ENCODE results near the gene ZNF471. TPM values are rescaled to one million over a fixed set of nuclear protein-coding genes. Genes with fewer than 3 reads are reported as not detected.

The ZNF471 gene
- total and polyA plus RNA-seq, 7 experiments from 2014 or later: 0.22 to 2.3 (median 1.6) TPM

DNA sequence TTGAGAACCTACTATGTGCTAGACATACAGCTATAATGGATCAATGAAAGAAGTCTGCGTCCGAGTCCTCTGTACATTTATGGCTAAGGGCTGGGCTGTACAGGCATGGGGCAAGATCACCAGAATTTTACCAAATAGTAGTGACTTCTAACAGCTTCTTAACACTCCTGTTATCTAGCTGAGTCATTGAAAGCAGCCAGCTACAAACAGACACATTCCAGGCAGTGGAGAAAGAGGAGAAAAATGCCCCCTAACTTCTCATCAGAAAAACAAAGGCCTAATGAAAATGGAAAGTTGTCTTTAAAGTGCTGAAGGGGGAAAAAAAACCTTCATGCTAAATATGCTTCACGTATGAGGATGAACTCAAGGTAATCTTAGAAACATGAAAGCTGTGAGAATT is 16.3 kb upstream of the ZNF471 start:
- intact Hi-C loops (cut with micrococcal nuclease): no loop called here
- peaks cover 28 to 98% (median 73%) of the 10 kb centered on the region in 11 donors for H3K9me3 Mint-ChIP-seq
- H3K36me3 Mint-ChIP-seq: peaks cover 0 to 77% (median 37%) of the 10 kb centered on the region in 5 donors
- DNase-seq: no peak
- H3K4me1 ChIP-seq (ENCODE audit: control insufficient read depth in 2 of 2, insufficient read depth in 2 of 2, low read length in 2 of 2): no peaks in the 10 kb centered on the region
- H3K27ac ChIP-seq (ENCODE audit: low read depth, low read length): no peak overlapping the region
- no peaks in the 10 kb centered on the region for H3K36me3 ChIP-seq (ENCODE audit: control insufficient read depth in 2 of 3, insufficient read depth in 3 of 3, low read length in 3 of 3)
- ATAC-seq: no peak
- H3K27me3 ChIP-seq (ENCODE audit: control insufficient read depth in 2 of 2, insufficient read depth in 2 of 2, low read length in 2 of 2): no peaks in the 10 kb centered on the region
- CTCF ChIA-PET: no interaction called here
- peaks cover 0 to 3% (median 0%) of the 10 kb centered on the region in 5 donors for H3K27me3 Mint-ChIP-seq
- POLR2A ChIA-PET: no interaction called here
- H3K4me3 ChIP-seq (ENCODE audit: low read length): no peak overlapping the region
- no peaks in the 10 kb centered on the region for H3K4me1 Mint-ChIP-seq
- no peak overlapping the region for H3K27ac Mint-ChIP-seq
- H3K9me3 ChIP-seq (ENCODE audit: control insufficient read depth in 2 of 3, low read length in 3 of 3): peaks cover 0 to 50% (median 4%) of the 10 kb centered on the region in 3 experiments
- no peak overlapping the region for H3K4me3 Mint-ChIP-seq

DNA sequence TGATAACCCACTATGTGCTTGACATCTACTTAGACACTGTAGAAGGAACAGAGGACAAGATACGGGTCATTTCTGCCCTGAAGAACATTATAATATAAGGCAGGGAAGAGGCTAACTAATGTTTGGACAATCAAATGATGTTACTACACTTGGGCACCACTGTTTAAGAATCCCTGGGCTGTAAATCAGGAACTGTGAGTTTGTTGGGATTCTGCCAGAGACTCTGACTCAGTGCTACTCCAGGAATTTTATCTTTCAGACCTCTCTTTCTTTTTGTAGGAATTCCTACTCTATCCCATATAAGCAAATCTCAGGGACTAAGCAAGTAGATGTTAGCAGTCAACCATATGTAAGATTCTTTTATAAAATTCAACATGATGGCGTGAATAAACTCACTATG is 3.1 kb upstream of the ZNF471 start:
- intact Hi-C loops (cut with micrococcal nuclease): no loop called here
- peaks cover 0 to 42% (median 8%) of the 10 kb centered on the region in 3 experiments for H3K9me3 ChIP-seq (ENCODE audit: control insufficient read depth in 2 of 3, low read length in 3 of 3)
- H3K27ac ChIP-seq (ENCODE audit: low read depth, low read length): no peak overlapping the region
- Mint-ChIP-seq H3K36me3 (peaks cover 0 to 36% (median 23%) of the 10 kb centered on the region in 5 donors), H3K4me1 (peaks cover 0 to 10% (median 6%) of the 10 kb centered on the region in 7 donors), H3K4me3 (no peak overlapping the region), H3K27me3 (peaks cover 0 to 18% (median 0%) of the 10 kb centered on the region in 5 donors), H3K27ac (no peak overlapping the region), H3K9me3 (peaks cover 0 to 72% (median 36%) of the 10 kb centered on the region in 11 donors)
- no peak for ATAC-seq
- peaks cover 0 to 5% of the 10 kb centered on the region in 2 donors for H3K4me1 ChIP-seq (ENCODE audit: control insufficient read depth in 2 of 2, insufficient read depth in 2 of 2, low read length in 2 of 2)
- POLR2A ChIA-PET: no interaction called here
- no peaks in the 10 kb centered on the region for H3K36me3 ChIP-seq (ENCODE audit: control insufficient read depth in 2 of 3, insufficient read depth in 3 of 3, low read length in 3 of 3)
- no peak for DNase-seq
- H3K4me3 ChIP-seq (ENCODE audit: low read length): no peak overlapping the region
- CTCF ChIA-PET: no interaction called here
- H3K27me3 ChIP-seq (ENCODE audit: control insufficient read depth in 2 of 2, insufficient read depth in 2 of 2, low read length in 2 of 2): no peaks in the 10 kb centered on the region

- no peak overlapping the region for H3K27ac Mint-ChIP-seq
- no peak for ATAC-seq
- Histone ChIP-seq H3K27ac (ENCODE audit: low read depth, low read length) (peak overlapping the region; percentile 85), H3K4me3 (ENCODE audit: low read length) (peak overlapping the region; percentile 42), H3K4me1 (ENCODE audit: control insufficient read depth in 2 of 2, insufficient read depth in 2 of 2, low read length in 2 of 2) (peaks cover 0 to 5% of the 10 kb centered on the region in 2 donors), H3K9me3 (ENCODE audit: control insufficient read depth in 2 of 3, low read length in 3 of 3) (peaks cover 0 to 37% (median 8%) of the 10 kb centered on the region in 3 experiments), H3K36me3 (ENCODE audit: control insufficient read depth in 2 of 3, insufficient read depth in 3 of 3, low read length in 3 of 3) (no peaks in the 10 kb centered on the region), H3K27me3 (ENCODE audit: control insufficient read depth in 2 of 2, insufficient read depth in 2 of 2, low read length in 2 of 2) (no peaks in the 10 kb centered on the region)
- POLR2A ChIA-PET: interaction anchor here (0.7 kb wide), 1 partner anchor 1675 kb away, joined by 3 read pairs; the partner anchor contains the start of gene ZNF274
- no peak overlapping the region for H3K4me3 Mint-ChIP-seq
- CTCF ChIA-PET: no interaction called here
- H3K27me3 Mint-ChIP-seq: peaks cover 0 to 13% (median 0%) of the 10 kb centered on the region in 5 donors
- intact Hi-C loops (cut with micrococcal nuclease): loop anchor here in 1 of 2 donors (1.0 kb wide), 1 partner anchor 105 kb away; no protein-coding TSS in a partner anchor
- H3K9me3 Mint-ChIP-seq: peaks cover 8 to 56% (median 17%) of the 10 kb centered on the region in 11 donors
- peaks cover 0 to 10% (median 6%) of the 10 kb centered on the region in 7 donors for H3K4me1 Mint-ChIP-seq
- H3K36me3 Mint-ChIP-seq: peaks cover 0 to 17% (median 8%) of the 10 kb centered on the region in 5 donors
- DNase-seq: no peak
Measured at GRCh38 chr19:56508290-56508778, 679 bp downstream of the ZNF471 start.

DNA sequence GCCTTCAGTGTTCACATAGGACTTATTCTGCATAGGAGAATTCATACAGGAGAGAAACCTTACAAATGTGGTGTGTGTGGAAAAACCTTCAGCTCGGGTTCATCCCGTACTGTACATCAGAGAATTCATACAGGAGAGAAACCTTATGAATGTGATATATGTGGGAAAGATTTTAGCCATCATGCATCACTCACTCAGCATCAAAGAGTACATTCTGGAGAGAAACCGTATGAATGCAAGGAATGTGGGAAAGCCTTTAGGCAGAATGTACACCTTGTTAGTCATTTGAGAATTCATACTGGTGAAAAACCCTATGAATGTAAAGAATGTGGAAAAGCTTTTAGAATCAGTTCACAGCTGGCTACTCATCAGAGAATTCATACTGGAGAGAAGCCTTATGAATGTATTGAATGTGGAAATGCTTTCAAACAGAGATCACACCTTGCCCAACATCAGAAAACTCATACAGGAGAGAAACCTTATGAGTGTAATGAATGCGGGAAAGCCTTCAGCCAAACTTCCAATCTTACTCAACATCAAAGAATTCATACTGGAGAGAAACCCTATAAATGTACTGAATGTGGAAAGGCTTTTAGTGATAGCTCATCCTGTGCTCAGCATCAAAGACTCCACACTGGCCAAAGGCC is 17.7 kb downstream of the ZNF471 start:
- H3K9me3 Mint-ChIP-seq: peaks cover 18 to 100% (median 73%) of the 10 kb centered on the region in 11 donors
- Histone ChIP-seq H3K36me3 (ENCODE audit: control insufficient read depth in 2 of 3, insufficient read depth in 3 of 3, low read length in 3 of 3) (no peaks in the 10 kb centered on the region), H3K27ac (ENCODE audit: low read depth, low read length) (no peak overlapping the region), H3K4me3 (ENCODE audit: low read length) (no peak overlapping the region), H3K4me1 (ENCODE audit: control insufficient read depth in 2 of 2, insufficient read depth in 2 of 2, low read length in 2 of 2) (no peaks in the 10 kb centered on the region), H3K27me3 (ENCODE audit: control insufficient read depth in 2 of 2, insufficient read depth in 2 of 2, low read length in 2 of 2) (no peaks in the 10 kb centered on the region), H3K9me3 (ENCODE audit: control insufficient read depth in 2 of 3, low read length in 3 of 3) (peaks cover 10 to 98% (median 30%) of the 10 kb centered on the region in 3 experiments)
- H3K4me1 Mint-ChIP-seq: no peaks in the 10 kb centered on the region
- H3K27me3 Mint-ChIP-seq: peaks cover 0 to 5% (median 0%) of the 10 kb centered on the region in 5 donors
- intact Hi-C loops (cut with micrococcal nuclease): no loop called here
- H3K4me3 Mint-ChIP-seq: no peak overlapping the region
- DNase-seq (no peak), ATAC-seq (no peak)
- H3K27ac Mint-ChIP-seq: no peak overlapping the region
- peaks cover 3 to 53% (median 35%) of the 10 kb centered on the region in 5 donors for H3K36me3 Mint-ChIP-seq
- ChIA-PET POLR2A (no interaction called here), CTCF (no interaction called here)

- H3K9me3 ChIP-seq (ENCODE audit: control insufficient read depth in 2 of 3, low read length in 3 of 3): peaks cover 0 to 64% (median 14%) of the 10 kb centered on the region in 3 experiments
- POLR2A ChIA-PET: no interaction called here
- peaks cover 0 to 4% (median 0%) of the 10 kb centered on the region in 5 donors for H3K27me3 Mint-ChIP-seq
Measured at GRCh38 chr19:56537442-56537841, 29.8 kb downstream of the ZNF471 start.

GRCh38 chr19:56538254-56538760 is 30.7 kb downstream of the ZNF471 start:
- peak overlapping the region; percentile 87 for H3K4me3 ChIP-seq (ENCODE audit: low read length)
- Mint-ChIP-seq H3K36me3 (peaks cover 31 to 58% (median 39%) of the 10 kb centered on the region in 5 donors), H3K27me3 (peaks cover 0 to 4% (median 0%) of the 10 kb centered on the region in 5 donors), H3K27ac (peak overlapping the region; percentile 90 to 97 (median 94)), H3K4me1 (peaks cover 13 to 27% (median 21%) of the 10 kb centered on the region in 7 donors), H3K9me3 (peaks cover 18 to 93% (median 51%) of the 10 kb centered on the region in 11 donors), H3K4me3 (peak overlapping the region; percentile 88 to 95 (median 93))
- no peaks in the 10 kb centered on the region for H3K27me3 ChIP-seq (ENCODE audit: control insufficient read depth in 2 of 2, insufficient read depth in 2 of 2, low read length in 2 of 2)
- intact Hi-C loops (cut with micrococcal nuclease): loop anchor here (1.0 to 5.0 kb wide), 11 partner anchors 29 to 1144 kb away; partner anchors contain the start of genes ZNF470 (in 2 of the 2), ZNF71 (in 2 of the 2), ZNF444 (in 1 of the 2) and ZNF460 (in 1 of the 2)
- ATAC-seq (peak; percentile 94), DNase-seq (peak; percentile 84 to 94 (median 89))
- H3K4me1 ChIP-seq (ENCODE audit: control insufficient read depth in 2 of 2, insufficient read depth in 2 of 2, low read length in 2 of 2): peaks cover 5% of the 10 kb centered on the region in 2 donors
- CTCF ChIA-PET: no interaction called here
- peaks cover 0 to 10% (median 0%) of the 10 kb centered on the region in 3 experiments for H3K36me3 ChIP-seq (ENCODE audit: control insufficient read depth in 2 of 3, insufficient read depth in 3 of 3, low read length in 3 of 3)
- peak overlapping the region; percentile 83 for H3K27ac ChIP-seq (ENCODE audit: low read depth, low read length)
- POLR2A ChIA-PET: interaction anchor here (1.6 kb wide), 1 partner anchor 29 kb away, joined by 4 read pairs; the partner anchor contains the start of gene ZNF470
- H3K9me3 ChIP-seq (ENCODE audit: control insufficient read depth in 2 of 3, low read length in 3 of 3): peaks cover 0 to 63% (median 14%) of the 10 kb centered on the region in 3 experiments

More at GRCh38 chr19:56537442-56537841, 29.8 kb downstream of the ZNF471 start:
- CTCF ChIA-PET: no interaction called here
- H3K4me1 ChIP-seq (ENCODE audit: control insufficient read depth in 2 of 2, insufficient read depth in 2 of 2, low read length in 2 of 2): peaks cover 5% of the 10 kb centered on the region in 2 donors
- peak overlapping the region; percentile 87 for H3K4me3 ChIP-seq (ENCODE audit: low read length)
- Mint-ChIP-seq H3K4me3 (peak overlapping the region; percentile 88 to 95 (median 93)), H3K36me3 (peaks cover 31 to 51% (median 36%) of the 10 kb centered on the region in 5 donors), H3K9me3 (peaks cover 20 to 94% (median 55%) of the 10 kb centered on the region in 11 donors), H3K4me1 (peaks cover 13 to 27% (median 21%) of the 10 kb centered on the region in 7 donors), H3K27ac (peak overlapping the region; percentile 13 to 97 (median 93))
- ATAC-seq (no peak), DNase-seq (no peak)
- no peak overlapping the region for H3K27ac ChIP-seq (ENCODE audit: low read depth, low read length)
- peaks cover 0 to 10% (median 0%) of the 10 kb centered on the region in 3 experiments for H3K36me3 ChIP-seq (ENCODE audit: control insufficient read depth in 2 of 3, insufficient read depth in 3 of 3, low read length in 3 of 3)
- no peaks in the 10 kb centered on the region for H3K27me3 ChIP-seq (ENCODE audit: control insufficient read depth in 2 of 2, insufficient read depth in 2 of 2, low read length in 2 of 2)
- intact Hi-C loops (cut with micrococcal nuclease): loop anchor here in 1 of 2 donors (5.0 kb wide), 1 partner anchor 1145 kb away; the partner anchor contains the start of gene ZNF551

Data from naive thymus-derived CD4-positive, alpha-beta T cell (primary cell).